Keratinocyte (primary cell): ENCODE measurements around the gene ENTPD2. TPM values are rescaled to one million over a fixed set of nuclear protein-coding genes. Genes with fewer than 3 reads are reported as not detected.
A peak's percentile ranks its signal among the peaks of the same experiment; 100 is the strongest.

Source experiments
- DNase-seq: peaks from one replicate; pipeline ENCODE4 v3.0.0-alpha.2; 2011; ENCODE audit warnings: low read depth, missing footprints, low spot score
- FAIRE-seq: peaks from 2 replicates; lab custom pipeline; 2011; peaks lifted over from hg19 to GRCh38; lab: Jason Lieb, UNC
- H2AFZ ChIP-seq: 2 replicates; pipeline ENCODE4 v1.6.0; 2012; ENCODE audit warnings: low read length, control low read depth, inconsistent platforms; ENCODE audit not compliant: control insufficient read depth
- H3K27ac ChIP-seq: 2 replicates; pipeline ENCODE4 v1.5.1; 2011; ENCODE audit warnings: low read length; ENCODE audit not compliant: control insufficient read depth, insufficient read depth
- H3K27me3 ChIP-seq: 3 replicates; pipeline ENCODE4 v1.6.0; 2011; ENCODE audit warnings: low read length; ENCODE audit not compliant: control insufficient read depth, insufficient read depth; ENCODE audit errors: extremely low read depth
- H3K36me3 ChIP-seq, 2 experiments: 2 replicates in 1 of 2; 3 replicates in 1 of 2; pipeline ENCODE4 v1.5.1; 2011; ENCODE audit warnings: low read length in 2 of 2, mild to moderate bottlenecking in 1 of 2; ENCODE audit not compliant: control insufficient read depth in 2 of 2, insufficient read depth in 2 of 2; ENCODE audit errors: extremely low read depth in 1 of 2
- H3K4me1 ChIP-seq: 3 replicates; pipeline ENCODE4 v1.5.1; 2011; ENCODE audit warnings: low read length; ENCODE audit not compliant: control insufficient read depth, insufficient read depth; ENCODE audit errors: extremely low read depth
- H3K4me2 ChIP-seq: 3 replicates; pipeline ENCODE4 v1.6.0; 2011; ENCODE audit warnings: low read depth, low read length; ENCODE audit not compliant: control insufficient read depth, insufficient read depth; ENCODE audit errors: extremely low read depth
- H3K4me3 ChIP-seq, 3 experiments: fragments of 200-600 bp in 1 of 3; sonication (generic) in 1 of 3; 2 replicates in 2 of 3; 3 replicates in 1 of 3; pipeline ENCODE4 v1.5.1; 2011 to 2016; ENCODE audit warnings: low read length in 3 of 3, mild to moderate bottlenecking in 3 of 3, control low read depth in 2 of 3, inconsistent platforms in 1 of 3, low read depth in 1 of 3, mixed read lengths in 1 of 3, mixed run types in 1 of 3, moderate library complexity in 1 of 3; ENCODE audit not compliant: control insufficient read depth in 2 of 3, insufficient read depth in 2 of 3; ENCODE audit errors: extremely low read depth in 1 of 3
- H3K79me2 ChIP-seq: 2 replicates; pipeline ENCODE4 v1.6.0; 2012; ENCODE audit warnings: low read length; ENCODE audit not compliant: control insufficient read depth, insufficient read depth
- H3K9ac ChIP-seq: 3 replicates; pipeline ENCODE4 v1.6.0; 2011; ENCODE audit warnings: low read length; ENCODE audit not compliant: control insufficient read depth, insufficient read depth; ENCODE audit errors: extremely low read depth
- H3K9me1 ChIP-seq: 3 replicates; pipeline ENCODE4 v1.6.0; 2011; ENCODE audit warnings: low read length; ENCODE audit not compliant: control insufficient read depth, insufficient read depth; ENCODE audit errors: extremely low read depth
- H3K9me3 ChIP-seq: 2 replicates; pipeline ENCODE4 v1.5.1; 2012; ENCODE audit warnings: low read depth, low read length; ENCODE audit not compliant: control insufficient read depth
- H4K20me1 ChIP-seq: 3 replicates; pipeline ENCODE4 v1.6.0; 2011; ENCODE audit warnings: low read length; ENCODE audit not compliant: control insufficient read depth, insufficient read depth; ENCODE audit errors: extremely low read depth
- CTCF ChIP-seq, 3 experiments: IDR thresholded peaks in 1 of 3; conservative IDR thresholded peaks in 1 of 3; optimal IDR thresholded peaks in 1 of 3; 2 replicates in 2 of 3; 3 replicates in 1 of 3; pipeline versions ENCODE3 to v1.5.1; 2011; ENCODE audit warnings: low read length in 3 of 3, mild to moderate bottlenecking in 3 of 3, moderate library complexity in 2 of 3, control low read depth in 1 of 3, inconsistent platforms in 1 of 3; ENCODE audit not compliant: insufficient read depth in 2 of 3; ENCODE audit errors: extremely low read depth in 1 of 3
- EZH2 ChIP-seq: IDR thresholded peaks from one replicate; pipeline ENCODE4 v1.6.1; 2012; ENCODE audit warnings: inconsistent platforms, mild to moderate bottlenecking, low read length, moderate library complexity
- dilution Hi-C: fragments of 300-500 bp; cut with MboI; formaldehyde crosslinking; loops from one replicate; pipeline ENCODE4 v1.7.0; 2020; ENCODE audit warnings: low sequenced_read_pairs; ENCODE audit not compliant: extremely low pct_ligation_motif_present
- polyA plus RNA-seq, 5 experiments: library from polyadenylated mRNA; depleted of rRNA in 3 of 5; stranded (reverse) in 3 of 5; stranded (forward) in 1 of 5; unstranded in 1 of 5; fragments of >200 nt; gene quantifications; 1 replicate in 1 of 5; 2 replicates in 3 of 5; 3 replicates in 1 of 5; pipeline versions ENCODE4 v1.2.1 to v1.2.3, GENCODE V29; 2011 to 2012; ENCODE audit warnings: missing spikeins in 2 of 5, low read depth in 1 of 5, low replicate concordance in 1 of 5

Gene ENTPD2
- polyA plus RNA-seq, 1 donor (not counting 4 experiments of a cell fraction or from before 2014, with no cell fraction given) = 0.52 TPM

- no peak overlapping the region for H3K4me3 ChIP-seq
- peaks cover 15% of the 10 kb centered on the region for H3K27me3 ChIP-seq
- H3K79me2 ChIP-seq = no peaks in the 10 kb centered on the region
- dilution Hi-C loops = no loop called here
- no peak overlapping the region for H3K27ac ChIP-seq
- H3K9me1 ChIP-seq = no peaks in the 10 kb centered on the region
- H2AFZ ChIP-seq = no peak overlapping the region
- no peak overlapping the region for H3K9ac ChIP-seq
- H3K4me2 ChIP-seq = peak overlapping the region; percentile 81
- FAIRE-seq = no peak
- H3K36me3 ChIP-seq = no peaks in the 10 kb centered on the region
- no peak for DNase-seq
- H4K20me1 ChIP-seq = no peaks in the 10 kb centered on the region
- TF ChIP-seq CTCF (optimal IDR thresholded peaks at IDR 0.05 in 1 of 3, IDR thresholded peaks at IDR 0.05 in 1 of 3, conservative IDR thresholded peaks at IDR 0.05 in 1 of 3; ENCODE audit: extremely low read depth in 1 of 3, insufficient read depth in 2 of 3, low read length in 3 of 3) (peak in 2 of 3 experiments; percentile 89 to 98), EZH2 (no peak)
- H3K4me1 ChIP-seq = peaks cover 7% of the 10 kb centered on the region
- H3K9me3 ChIP-seq = no peaks in the 10 kb centered on the region
Measured at GRCh38 chr9:137029058-137029936, 24.6 kb downstream of the ENTPD2 start.

- Histone ChIP-seq H3K9me3 (no peaks in the 10 kb centered on the region), H3K9ac (no peak overlapping the region), H3K4me2 (peak overlapping the region; percentile 81), H3K9me1 (no peaks in the 10 kb centered on the region), H3K36me3 (no peaks in the 10 kb centered on the region), H4K20me1 (no peaks in the 10 kb centered on the region), H3K79me2 (no peaks in the 10 kb centered on the region), H3K4me1 (peaks cover 7% of the 10 kb centered on the region), H2AFZ (no peak overlapping the region), H3K27ac (no peak overlapping the region), H3K27me3 (peaks cover 15% of the 10 kb centered on the region), H3K4me3 (peak overlapping the region; percentile 22 to 46 (median 39))
- peak; percentile 39 for TF ChIP-seq EZH2
- peak in 2 of 3 experiments; percentile 44 to 71 for TF ChIP-seq CTCF (optimal IDR thresholded peaks at IDR 0.05 in 1 of 3, IDR thresholded peaks at IDR 0.05 in 1 of 3, conservative IDR thresholded peaks at IDR 0.05 in 1 of 3; ENCODE audit: extremely low read depth in 1 of 3, insufficient read depth in 2 of 3, low read length in 3 of 3)
- dilution Hi-C loops = no loop called here
- no peak for DNase-seq
- FAIRE-seq = no peak
Measured at GRCh38 chr9:137028263-137029057, 25.4 kb downstream of the ENTPD2 start.
